Breast epithelium (tissue), 4 donors: Measurements from ENCODE around the gene GPC3. TPM values are rescaled to one million over a fixed set of nuclear protein-coding genes. Genes with fewer than 3 reads are reported as not detected.

Source experiments
- DNase-seq, 2 donors: peaks; one replicate each; pipeline ENCODE4 v3.0.0-alpha.2; 2019; ENCODE audit warnings: low spot score in 2 of 2
- H3K27ac ChIP-seq, 2 donors: fragments of 200-600 bp; sonication (generic) in 1 of 2; one replicate each; pipeline ENCODE4 v1.5.1; 2016 to 2019; ENCODE audit warnings: mild to moderate bottlenecking in 1 of 2
- H3K27me3 ChIP-seq, 2 donors: fragments of 200-600 bp; sonication (generic) in 1 of 2; one replicate each; pipeline versions ENCODE4 v1.5.1 to v1.6.0; 2017 to 2019; ENCODE audit warnings: control low read depth in 1 of 2, mild to moderate bottlenecking in 1 of 2
- H3K36me3 ChIP-seq: fragments of 200-600 bp; one replicate; pipeline ENCODE4 v1.5.1; 2019
- H3K4me1 ChIP-seq, 2 donors: fragments of 200-600 bp; sonication (generic); one replicate each; pipeline ENCODE4 v1.5.1; 2016 to 2019; ENCODE audit warnings: control low read depth in 1 of 2
- H3K4me3 ChIP-seq, 3 donors: fragments of 200-600 bp; sonication (generic); 1 replicate in 2 of 3; 2 replicates in 1 of 3; pipeline ENCODE4 v1.5.1; 2016 to 2019; ENCODE audit warnings: mild to moderate bottlenecking in 3 of 3, moderate library complexity in 2 of 3
- H3K9me3 ChIP-seq, 2 donors: fragments of 200-600 bp; sonication (generic) in 1 of 2; one replicate each; pipeline ENCODE4 v1.5.1; 2016 to 2019; ENCODE audit warnings: control low read depth in 1 of 2
- POLR2A ChIP-seq: fragments of 450-650 bp; IDR thresholded peaks from one replicate; pipeline ENCODE4 v1.6.1; 2016; ENCODE audit warnings: antibody characterized with exemption, mild to moderate bottlenecking, moderate library complexity
- POLR2AphosphoS5 ChIP-seq, 3 donors: sonication (generic); formaldehyde crosslinking; IDR thresholded peaks; one replicate each; pipeline ENCODE4 v1.6.1; 2017; ENCODE audit warnings: antibody characterized with exemption in 3 of 3
- intact Hi-C: fragments of 100-400 bp; cut with DNase I; formaldehyde crosslinking; loops from one replicate; pipeline ENCODE4 v1.15.1; 2023; ENCODE audit warnings: low total_unique reads
- total RNA-seq, 3 donors: library from RNA; depleted of rRNA; stranded (reverse); fragments of >200 nt; gene quantifications; one replicate each; pipeline ENCODE4 v1.1.0, GENCODE V29; 2016
- TF ChIP-seq, protein P1 (sequence below), 3 donors: fragments of 450-650 bp; IDR thresholded peaks; one replicate each; pipeline ENCODE4 v1.5.1; 2016 to 2017; ENCODE audit warnings: antibody characterized with exemption in 3 of 3, mild to moderate bottlenecking in 3 of 3, moderate library complexity in 3 of 3

GPC3 gene
- total RNA-seq, 3 donors from 2014 or later, result 29.7 to 99.2 (median 89.1) TPM

- H3K4me1 ChIP-seq, result no peaks in the 10 kb centered on the region
- intact Hi-C loops, result no loop called here
- no peaks in the 10 kb centered on the region for H3K9me3 ChIP-seq
- no peak overlapping the region for H3K4me3 ChIP-seq
- DNase-seq, result no peak
- no peaks in the 10 kb centered on the region for H3K36me3 ChIP-seq
- TF ChIP-seq, protein P1, sequence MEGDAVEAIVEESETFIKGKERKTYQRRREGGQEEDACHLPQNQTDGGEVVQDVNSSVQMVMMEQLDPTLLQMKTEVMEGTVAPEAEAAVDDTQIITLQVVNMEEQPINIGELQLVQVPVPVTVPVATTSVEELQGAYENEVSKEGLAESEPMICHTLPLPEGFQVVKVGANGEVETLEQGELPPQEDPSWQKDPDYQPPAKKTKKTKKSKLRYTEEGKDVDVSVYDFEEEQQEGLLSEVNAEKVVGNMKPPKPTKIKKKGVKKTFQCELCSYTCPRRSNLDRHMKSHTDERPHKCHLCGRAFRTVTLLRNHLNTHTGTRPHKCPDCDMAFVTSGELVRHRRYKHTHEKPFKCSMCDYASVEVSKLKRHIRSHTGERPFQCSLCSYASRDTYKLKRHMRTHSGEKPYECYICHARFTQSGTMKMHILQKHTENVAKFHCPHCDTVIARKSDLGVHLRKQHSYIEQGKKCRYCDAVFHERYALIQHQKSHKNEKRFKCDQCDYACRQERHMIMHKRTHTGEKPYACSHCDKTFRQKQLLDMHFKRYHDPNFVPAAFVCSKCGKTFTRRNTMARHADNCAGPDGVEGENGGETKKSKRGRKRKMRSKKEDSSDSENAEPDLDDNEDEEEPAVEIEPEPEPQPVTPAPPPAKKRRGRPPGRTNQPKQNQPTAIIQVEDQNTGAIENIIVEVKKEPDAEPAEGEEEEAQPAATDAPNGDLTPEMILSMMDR (IDR thresholded peaks at IDR 0.05), result no peak
- TF ChIP-seq POLR2AphosphoS5 (IDR thresholded peaks at IDR 0.05) (no peak), POLR2A (no peak)
- peaks cover 0 to 42% of the 10 kb centered on the region in 2 donors for H3K27me3 ChIP-seq
- no peak overlapping the region for H3K27ac ChIP-seq
Observed at GRCh38 chrX:133645256-133645655, 340.1 kb downstream of the GPC3 start.

DNA sequence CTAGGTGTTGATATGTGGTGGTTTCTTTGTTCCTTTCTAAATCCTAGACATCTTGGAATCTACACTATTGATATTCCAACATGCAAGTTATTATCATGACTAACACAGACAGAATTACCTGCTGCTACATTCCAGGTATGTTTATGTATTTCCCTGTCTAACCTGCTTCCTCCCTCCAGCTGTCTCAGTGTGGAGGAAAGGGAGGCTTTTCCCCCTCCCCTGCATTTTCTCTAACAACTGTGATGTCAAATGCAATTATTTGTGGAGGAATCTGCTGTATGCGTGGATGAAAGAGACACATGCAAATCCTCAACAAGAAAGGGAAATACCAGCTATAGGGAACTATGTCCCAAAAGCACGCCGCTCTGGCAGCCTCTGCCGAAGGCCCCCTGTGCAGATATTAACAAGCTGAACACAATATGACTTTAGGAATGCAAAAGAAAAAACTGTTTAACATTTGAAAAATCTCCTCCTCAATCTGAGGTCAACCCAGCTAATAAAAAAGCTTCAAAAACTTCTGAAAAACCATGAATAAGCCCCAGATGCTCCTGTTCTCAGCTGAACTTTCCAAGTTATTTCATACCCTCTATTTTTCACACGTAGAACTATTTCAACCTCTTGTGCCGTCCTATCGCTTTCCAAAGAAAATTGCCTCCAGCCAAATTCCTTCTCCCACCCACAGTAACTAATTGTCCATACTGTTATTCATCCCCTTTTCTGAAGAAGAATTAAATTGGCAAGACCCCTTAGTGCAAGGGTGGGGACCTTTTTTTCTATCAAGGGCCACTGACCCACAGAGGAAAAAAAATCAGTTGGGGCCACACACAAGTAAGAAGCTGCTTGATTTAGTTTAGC lies 345.0 kb downstream of the GPC3 start:
- no peak overlapping the region for H3K4me3 ChIP-seq
- intact Hi-C loops, result no loop called here
- no peaks in the 10 kb centered on the region for H3K9me3 ChIP-seq
- H3K27me3 ChIP-seq, result peaks cover 0 to 37% of the 10 kb centered on the region in 2 donors
- no peak for DNase-seq
- no peaks in the 10 kb centered on the region for H3K36me3 ChIP-seq
- no peak for TF ChIP-seq POLR2AphosphoS5 (IDR thresholded peaks at IDR 0.05)
- no peaks in the 10 kb centered on the region for H3K4me1 ChIP-seq
- H3K27ac ChIP-seq, result no peak overlapping the region

DNA sequence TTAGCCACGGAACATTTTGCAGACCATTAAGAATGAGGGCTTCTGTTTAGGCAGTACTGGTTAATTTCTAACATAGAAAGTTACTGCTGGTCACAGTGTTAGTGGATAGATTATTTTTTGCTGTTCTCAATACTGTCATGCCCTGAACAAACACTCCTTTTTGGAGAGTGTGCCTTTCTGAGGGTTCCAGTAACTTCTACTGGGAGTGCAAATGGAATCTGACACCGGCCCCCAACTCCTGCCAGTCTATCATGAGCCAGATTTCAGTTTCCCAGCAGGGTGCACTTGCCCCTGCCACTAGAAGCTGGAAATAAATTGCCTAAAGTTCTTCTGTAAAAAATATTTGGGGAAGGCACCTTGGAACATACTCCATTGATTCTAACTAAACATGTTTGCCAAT lies 345.7 kb downstream of the GPC3 start:
- H3K4me3 ChIP-seq, result no peak overlapping the region
- no peaks in the 10 kb centered on the region for H3K9me3 ChIP-seq
- no peaks in the 10 kb centered on the region for H3K4me1 ChIP-seq
- H3K36me3 ChIP-seq, result no peaks in the 10 kb centered on the region
- intact Hi-C loops, result no loop called here
- no peak for DNase-seq
- TF ChIP-seq, protein P1 (IDR thresholded peaks at IDR 0.05), result no peak
- no peak for TF ChIP-seq POLR2A
- no peak for TF ChIP-seq POLR2AphosphoS5 (IDR thresholded peaks at IDR 0.05)
- H3K27ac ChIP-seq, result no peak overlapping the region
- peaks cover 0 to 37% of the 10 kb centered on the region in 2 donors for H3K27me3 ChIP-seq

DNA sequence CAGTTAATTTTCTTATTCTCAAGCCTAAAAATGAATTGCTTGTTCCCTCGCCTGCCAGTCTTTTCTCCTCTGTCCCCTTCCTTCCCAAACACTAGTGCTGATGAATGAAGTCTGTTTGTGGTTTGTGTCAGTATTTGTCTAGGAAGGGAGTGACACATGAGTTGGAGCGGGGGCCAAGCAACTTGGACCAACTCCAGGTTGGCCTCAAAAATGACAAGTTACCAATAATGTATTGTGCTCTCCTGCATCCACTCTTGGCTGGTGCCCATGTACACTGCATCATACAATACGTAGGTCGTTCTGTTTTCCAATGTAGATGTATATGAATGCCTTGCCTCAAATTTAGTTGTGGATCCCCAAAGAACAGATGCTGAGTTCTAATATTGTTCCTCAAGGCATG lies 347.1 kb downstream of the GPC3 start:
- Histone ChIP-seq H3K9me3 (no peaks in the 10 kb centered on the region), H3K36me3 (no peaks in the 10 kb centered on the region), H3K4me1 (no peaks in the 10 kb centered on the region), H3K4me3 (no peak overlapping the region), H3K27me3 (peaks cover 0 to 41% of the 10 kb centered on the region in 2 donors), H3K27ac (no peak overlapping the region)
- TF ChIP-seq POLR2A, result no peak
- TF ChIP-seq POLR2AphosphoS5 (IDR thresholded peaks at IDR 0.05), result no peak
- TF ChIP-seq, protein P1 (IDR thresholded peaks at IDR 0.05), result no peak
- intact Hi-C loops, result no loop called here
- DNase-seq, result no peak

DNA sequence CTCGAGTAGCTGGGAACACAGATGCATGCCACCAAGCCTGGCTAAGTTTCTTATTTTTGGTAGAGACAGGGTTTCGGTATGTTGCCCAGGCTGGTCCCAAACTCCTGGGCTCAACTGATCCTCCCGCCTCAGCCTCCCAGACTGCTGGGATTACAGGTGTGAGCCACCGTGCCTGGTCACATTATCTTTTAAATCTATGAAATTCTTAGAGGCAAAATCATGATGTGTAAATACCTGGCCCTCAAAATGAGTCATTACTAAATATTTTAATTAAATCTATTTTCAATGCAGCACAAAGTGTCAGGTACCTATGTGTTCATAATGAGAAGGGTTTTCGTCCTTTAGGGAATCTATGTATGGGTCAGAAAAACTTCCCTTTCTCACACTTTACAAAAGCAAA lies 347.6 kb downstream of the GPC3 start:
- no peak for TF ChIP-seq POLR2AphosphoS5 (IDR thresholded peaks at IDR 0.05)
- TF ChIP-seq, protein P1 (IDR thresholded peaks at IDR 0.05), result no peak
- TF ChIP-seq POLR2A, result no peak
- no peaks in the 10 kb centered on the region for H3K9me3 ChIP-seq
- DNase-seq, result no peak
- H3K4me1 ChIP-seq, result no peaks in the 10 kb centered on the region
- H3K27ac ChIP-seq, result no peak overlapping the region
- H3K4me3 ChIP-seq, result no peak overlapping the region
- peaks cover 0 to 38% of the 10 kb centered on the region in 2 donors for H3K27me3 ChIP-seq
- no peaks in the 10 kb centered on the region for H3K36me3 ChIP-seq
- intact Hi-C loops, result no loop called here
